BLaER1 treated with 17β-estradiol and CSF1 and Interleukin-3, amounts not matched to agents 10 nM and 100 nM (cell line): ENCODE measurements around the gene OR1A2.
A peak's percentile ranks its signal among the peaks of the same experiment; 100 is the strongest.
"Not testable (repeated sequence)": the region's sequence is repeated elsewhere in the genome, so short reads cannot be mapped to it uniquely, and the experiment has no call there.

ENCODE experiments used
- H3K27ac ChIP-seq, 11 experiments: shearing (Covaris generic); formaldehyde crosslinking; 2 replicates each; pipeline ENCODE4 v1.8.1; 2022
- H3K27me3 ChIP-seq, 11 experiments: shearing (Covaris generic); formaldehyde crosslinking; 2 replicates each; pipeline ENCODE4 v1.8.1; 2022
- H3K36me3 ChIP-seq, 11 experiments: shearing (Covaris generic); formaldehyde crosslinking; 2 replicates each; pipeline ENCODE4 v1.8.1; 2022
- H3K4me1 ChIP-seq, 10 experiments: shearing (Covaris generic); formaldehyde crosslinking; 2 replicates each; pipeline ENCODE4 v1.8.1; 2022
- H3K4me2 ChIP-seq, 11 experiments: shearing (Covaris generic); formaldehyde crosslinking; 2 replicates each; pipeline ENCODE4 v1.8.1; 2022
- H3K4me3 ChIP-seq, 10 experiments: shearing (Covaris generic); formaldehyde crosslinking; 2 replicates each; pipeline ENCODE4 v1.8.1; 2022
- H3K9ac ChIP-seq, 11 experiments: shearing (Covaris generic); formaldehyde crosslinking; 2 replicates each; pipeline ENCODE4 v1.8.1; 2022
- H3K9me3 ChIP-seq, 11 experiments: shearing (Covaris generic); formaldehyde crosslinking; replicated peaks in 1 of 11; 2 replicates each; pipeline ENCODE4 v1.8.1; 2022
- H4K20me1 ChIP-seq, 11 experiments: shearing (Covaris generic); formaldehyde crosslinking; 2 replicates each; pipeline ENCODE4 v1.8.1; 2022
- Cebpa-rat ChIP-seq, 11 experiments: shearing (Covaris generic); IDR thresholded peaks; 2 replicates each; pipeline ENCODE4 v1.8.1; 2022

OR1A2 gene

GRCh38 chr17:3197219-3197618 is at the start of gene OR1A2:
Gene OR1A2 (plus strand): TSS chr17:3197519. CDS start chr17:3197519, 0 bp downstream.
- Histone ChIP-seq H3K4me3 (no peak within 1 kb of the TSS), H3K4me2 (no peak within 1 kb of the TSS), H3K4me1 (peaks cover 0 to 7% (median 0%) of the 10 kb centered on the region in 10 experiments; a peak in 4 of 20 replicates), H4K20me1 (no peaks in the 10 kb centered on the region), H3K27me3 (no peaks in the 10 kb centered on the region), H3K36me3 (no peaks in the 10 kb centered on the region; a peak in 1 of 22 replicates), H3K9ac (no peak within 1 kb of the TSS), H3K27ac (no peak within 1 kb of the TSS), H3K9me3 (peaks cover 10 to 28% (median 18%) of the 10 kb centered on the region in 11 experiments)
- no peak for TF ChIP-seq Cebpa-rat (IDR thresholded peaks at IDR 0.05)

GRCh38 chr17:3157218-3157617 is 40.1 kb upstream of the OR1A2 start:
- Histone ChIP-seq H4K20me1 (no peaks in the 10 kb centered on the region), H3K4me2 (peak overlapping the region in 10 of 11 experiments; percentile 4 to 79 (median 51); a peak in 15 of 22 replicates)

GRCh38 chr17:3167574-3167973 is 29.7 kb upstream of the OR1A2 start:
- peaks cover 16 to 24% (median 19%) of the 10 kb centered on the region in 11 experiments for H3K9me3 ChIP-seq
- TF ChIP-seq Cebpa-rat (IDR thresholded peaks at IDR 0.05) = peak in 2 of 11 experiments; percentile 11 to 33; a peak in 1 of 22 replicates
- H3K27ac ChIP-seq = peak overlapping the region in 6 of 11 experiments; percentile 19 to 68 (median 43); a peak in 9 of 22 replicates
- H3K4me2 ChIP-seq = peak overlapping the region; percentile 10 to 69 (median 43); a peak in 21 of 22 replicates
- H3K4me1 ChIP-seq = peaks cover 8 to 39% (median 28%) of the 10 kb centered on the region in 10 experiments; a peak in 17 of 20 replicates
- H4K20me1 ChIP-seq = no peaks in the 10 kb centered on the region
- H3K36me3 ChIP-seq = no peaks in the 10 kb centered on the region
- H3K27me3 ChIP-seq = no peaks in the 10 kb centered on the region
- H3K9ac ChIP-seq = peak overlapping the region in 1 of 11 experiments; percentile 1; a peak in 1 of 22 replicates
- no peak overlapping the region for H3K4me3 ChIP-seq

More at GRCh38 chr17:3157218-3157617, 40.1 kb upstream of the OR1A2 start:
- H3K4me3 ChIP-seq = no peak overlapping the region
- peaks cover 0 to 32% (median 18%) of the 10 kb centered on the region in 10 experiments; a peak in 14 of 20 replicates for H3K4me1 ChIP-seq
- peak overlapping the region in 5 of 11 experiments; percentile 4 to 73 (median 55); a peak in 7 of 22 replicates for H3K9ac ChIP-seq
- no peaks in the 10 kb centered on the region for H3K27me3 ChIP-seq
- H3K9me3 ChIP-seq = peaks cover 0 to 54% (median 0%) of the 10 kb centered on the region in 11 experiments; a peak in 10 of 22 replicates
- TF ChIP-seq Cebpa-rat (IDR thresholded peaks at IDR 0.05) = peak in 2 of 11 experiments; percentile 59 to 67; a peak in 3 of 22 replicates
- H3K36me3 ChIP-seq = no peaks in the 10 kb centered on the region
- H3K27ac ChIP-seq = peak overlapping the region in 10 of 11 experiments; percentile 50 to 91 (median 72); a peak in 18 of 22 replicates

GRCh38 chr17:3189961-3190360 is 7.4 kb upstream of the OR1A2 start:
- no peak for TF ChIP-seq Cebpa-rat (IDR thresholded peaks at IDR 0.05)
- Histone ChIP-seq H3K4me1 (peaks cover 0 to 7% (median 0%) of the 10 kb centered on the region in 10 experiments; a peak in 4 of 20 replicates), H4K20me1 (no peaks in the 10 kb centered on the region), H3K9me3 (no peaks in the 10 kb centered on the region), H3K4me2 (no peak overlapping the region; a peak in 1 of 22 replicates), H3K4me3 (no peak overlapping the region), H3K27ac (no peak overlapping the region), H3K27me3 (no peaks in the 10 kb centered on the region), H3K36me3 (no peaks in the 10 kb centered on the region), H3K9ac (no peak overlapping the region)

GRCh38 chr17:3207367-3207766 is 10.0 kb downstream of the OR1A2 start, which contains the start of gene OR1A1:
Gene OR1A1 (plus strand): TSS chr17:3207667. CDS start chr17:3215621, 7,954 bp downstream.
- no peaks in the 10 kb centered on the region for H3K27me3 ChIP-seq

GRCh38 chr17:3208484-3208883 is 11.2 kb downstream of the OR1A2 start:
- H3K4me1 ChIP-seq = no peaks in the 10 kb centered on the region
- TF ChIP-seq Cebpa-rat (IDR thresholded peaks at IDR 0.05) = no peak
- no peaks in the 10 kb centered on the region for H3K27me3 ChIP-seq
- no peak overlapping the region for H3K4me2 ChIP-seq
- no peak overlapping the region for H3K4me3 ChIP-seq
- H3K27ac ChIP-seq = no peak overlapping the region
- peaks cover 0 to 20% (median 7%) of the 10 kb centered on the region in 11 experiments; a peak in 6 of 22 replicates for H3K9me3 ChIP-seq
- H4K20me1 ChIP-seq = no peaks in the 10 kb centered on the region
- no peak overlapping the region for H3K9ac ChIP-seq
- no peaks in the 10 kb centered on the region for H3K36me3 ChIP-seq

More at GRCh38 chr17:3207367-3207766, 10.0 kb downstream of the OR1A2 start, which contains the start of gene OR1A1:
- no peak within 1 kb of the TSS for H3K4me2 ChIP-seq
- H3K27ac ChIP-seq = no peak within 1 kb of the TSS
- H3K36me3 ChIP-seq = no peaks in the 10 kb centered on the region
- H3K4me1 ChIP-seq = no peaks in the 10 kb centered on the region
- H3K9ac ChIP-seq = no peak within 1 kb of the TSS
- H4K20me1 ChIP-seq = no peaks in the 10 kb centered on the region
- no peak within 1 kb of the TSS for H3K4me3 ChIP-seq
- TF ChIP-seq Cebpa-rat (IDR thresholded peaks at IDR 0.05) = no peak
- peaks cover under 1 to 31% (median 7%) of the 10 kb centered on the region in 11 experiments; a peak in 21 of 22 replicates for H3K9me3 ChIP-seq

GRCh38 chr17:3213001-3213400 is 15.7 kb downstream of the OR1A2 start:
- no peak overlapping the region for H3K4me2 ChIP-seq
- H4K20me1 ChIP-seq = no peaks in the 10 kb centered on the region
- peaks cover 3 to 33% (median 11%) of the 10 kb centered on the region in 11 experiments; a peak in 16 of 22 replicates for H3K9me3 ChIP-seq
- no peak overlapping the region for H3K4me3 ChIP-seq
- H3K4me1 ChIP-seq = no peaks in the 10 kb centered on the region
- H3K36me3 ChIP-seq = no peaks in the 10 kb centered on the region
- H3K27ac ChIP-seq = no peak overlapping the region
- H3K27me3 ChIP-seq = no peaks in the 10 kb centered on the region
- TF ChIP-seq Cebpa-rat (IDR thresholded peaks at IDR 0.05) = no peak
- H3K9ac ChIP-seq = no peak overlapping the region

GRCh38 chr17:3213587-3213986 is 16.3 kb downstream of the OR1A2 start:
- Histone ChIP-seq H3K9me3 (peaks cover 3 to 36% (median 15%) of the 10 kb centered on the region in 11 experiments; a peak in 16 of 22 replicates), H3K36me3 (no peaks in the 10 kb centered on the region), H4K20me1 (no peaks in the 10 kb centered on the region), H3K4me1 (no peaks in the 10 kb centered on the region), H3K4me2 (no peak overlapping the region), H3K27ac (no peak overlapping the region), H3K9ac (no peak overlapping the region), H3K27me3 (no peaks in the 10 kb centered on the region), H3K4me3 (no peak overlapping the region)
- no peak for TF ChIP-seq Cebpa-rat (IDR thresholded peaks at IDR 0.05)

GRCh38 chr17:3219978-3220377 is 22.7 kb downstream of the OR1A2 start:
- H3K4me2 ChIP-seq, H3K4me3 ChIP-seq, H3K9ac ChIP-seq, H3K27me3 ChIP-seq, H3K4me1 ChIP-seq, H3K27ac ChIP-seq, H4K20me1 ChIP-seq, H3K36me3 ChIP-seq: not testable (repeated sequence)
- peaks cover 7 to 38% (median 17%) of the 10 kb centered on the region in 11 experiments; a peak in 19 of 22 replicates for H3K9me3 ChIP-seq
